Measurements from ENCODE around the gene LGALS4.
"Not testable (repeated sequence)": the region's sequence is repeated elsewhere in the genome, so short reads cannot be mapped to it uniquely, and the experiment has no call there.

Gene LGALS4

GRCh38 chr19:38770228-38770948 is 42.4 kb downstream of the LGALS4 start:
- DNase-seq = not testable (repeated sequence)

DNA sequence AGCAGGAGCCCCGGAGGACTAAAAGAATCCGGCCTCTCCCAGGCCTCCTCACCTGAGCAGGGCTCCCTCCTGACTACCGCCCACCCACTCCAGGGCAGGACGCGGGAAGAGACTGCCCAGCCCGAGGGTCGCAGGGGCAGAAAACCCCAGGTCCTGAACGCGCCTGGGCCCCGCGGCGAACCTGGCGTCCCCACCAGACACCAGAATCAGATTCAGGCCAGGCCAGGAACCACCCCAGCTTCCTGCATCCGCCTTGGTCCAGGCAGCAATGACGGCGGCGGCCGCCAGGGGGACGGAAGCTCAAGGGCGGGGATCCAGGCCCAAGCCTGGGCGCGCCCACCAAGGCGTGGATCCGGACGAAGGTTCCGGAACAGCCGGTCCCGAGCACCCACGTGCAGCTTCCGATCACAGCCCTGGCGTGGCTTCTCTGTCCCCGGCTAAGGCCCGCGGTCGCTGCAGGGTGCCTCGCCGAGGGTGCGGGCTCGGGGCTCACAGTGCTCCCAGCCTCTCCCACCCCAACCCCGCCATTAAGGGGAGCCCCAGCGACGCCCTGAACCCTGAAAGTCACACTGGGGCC is 43.0 kb downstream of the LGALS4 start:
- peak; percentile 74 for DNase-seq

DNA sequence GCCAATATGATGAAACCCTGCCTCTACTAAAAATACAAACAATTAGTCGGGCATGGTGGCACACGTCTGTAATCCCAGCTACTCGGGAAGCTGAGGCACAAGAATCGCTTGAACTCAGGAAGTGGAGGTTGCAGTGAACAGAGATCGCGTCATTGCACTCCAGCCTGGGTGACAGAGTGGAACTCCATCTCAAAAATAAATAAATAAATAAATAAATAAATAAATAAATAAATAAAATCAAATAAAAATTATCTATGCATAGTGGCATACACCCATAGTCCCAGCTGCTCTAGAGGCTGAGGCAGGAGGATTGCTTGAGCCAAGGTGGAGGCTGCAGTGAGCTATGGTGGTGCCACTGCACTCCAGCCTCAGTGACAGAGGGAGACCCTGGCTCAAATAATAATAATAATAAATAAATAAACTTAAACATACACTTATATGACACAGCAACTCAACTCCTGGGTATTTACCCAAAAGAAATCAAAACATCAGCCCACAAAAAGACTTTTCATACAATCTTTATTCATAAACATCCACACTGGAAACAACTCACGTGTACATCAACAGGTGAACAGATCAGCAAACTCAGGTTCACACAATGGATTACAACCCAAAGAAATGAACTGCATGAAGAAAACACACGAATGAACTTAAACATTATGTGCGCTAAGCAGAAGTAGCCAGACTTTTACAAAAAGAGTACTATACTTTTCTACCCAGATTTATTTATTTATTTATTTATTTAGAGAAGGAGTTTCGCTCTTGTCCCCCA is 46.3 kb downstream of the LGALS4 start:
- DNase-seq = no peak

DNA sequence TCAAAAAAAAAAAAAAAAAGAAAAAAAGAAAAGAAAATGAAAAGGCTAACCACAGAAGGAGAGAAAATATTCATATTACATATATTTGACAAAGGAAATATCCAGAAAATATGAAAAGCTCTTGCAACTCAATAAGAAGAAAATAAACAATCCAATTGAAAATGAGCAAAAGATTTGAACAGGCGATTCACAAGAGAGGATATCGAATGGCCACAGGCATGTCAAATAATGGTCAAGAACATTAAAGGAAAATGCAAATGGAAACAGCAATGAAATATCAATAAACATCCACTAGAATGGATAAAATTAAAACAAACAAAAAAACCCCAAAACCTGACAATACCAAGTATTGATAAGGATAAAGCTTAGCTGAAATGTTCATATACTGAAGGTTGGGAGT is 47.5 kb downstream of the LGALS4 start:
- DNase-seq = no peak

DNA sequence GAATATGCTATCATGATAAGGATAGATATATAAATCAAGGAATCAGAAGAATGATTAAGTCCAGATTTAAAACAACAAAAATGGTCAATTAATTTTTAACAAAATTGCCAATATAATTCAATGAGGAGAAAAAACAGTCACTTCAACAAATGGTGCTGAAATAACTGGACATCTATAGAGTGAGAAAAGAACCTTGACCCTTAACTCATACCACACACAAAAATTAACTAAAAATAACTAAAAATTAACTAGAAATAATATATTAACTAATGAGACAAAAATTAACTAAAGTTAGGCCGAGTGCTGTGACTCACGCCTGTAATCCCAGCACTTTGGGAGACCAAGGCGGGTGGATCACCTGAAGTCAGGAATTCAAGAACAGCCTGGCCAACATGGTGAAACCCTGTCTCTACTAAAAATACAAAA is 48.9 kb downstream of the LGALS4 start:
- DNase-seq = no peak

DNA sequence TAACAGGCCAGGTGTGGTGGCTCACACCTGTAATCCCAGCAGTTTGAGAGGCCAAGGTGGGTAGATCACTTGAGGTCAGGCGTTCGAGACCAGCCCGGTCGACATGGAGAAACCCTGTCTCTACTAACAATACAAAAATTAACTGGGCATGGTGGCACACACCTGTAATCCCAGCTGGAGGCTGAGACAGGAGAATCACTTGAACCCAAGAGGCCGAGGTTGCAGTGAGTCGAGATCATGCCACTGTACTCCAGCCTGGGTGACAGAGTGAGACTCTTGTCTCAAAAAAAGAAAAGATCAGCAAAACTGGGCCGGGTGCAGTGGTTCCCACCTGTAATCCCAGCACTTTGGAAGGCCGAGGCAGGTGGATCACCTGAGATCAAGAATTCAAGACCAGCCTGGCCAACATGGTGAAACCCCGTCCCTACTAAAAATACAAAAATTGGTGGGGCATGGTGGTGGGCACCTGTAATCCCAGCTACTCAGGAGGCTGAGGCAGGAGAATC is 50.8 kb downstream of the LGALS4 start:
- DNase-seq = not testable (repeated sequence)

GRCh38 chr19:38760805-38761517 is 51.8 kb downstream of the LGALS4 start:
- DNase-seq = not testable (repeated sequence)

DNA sequence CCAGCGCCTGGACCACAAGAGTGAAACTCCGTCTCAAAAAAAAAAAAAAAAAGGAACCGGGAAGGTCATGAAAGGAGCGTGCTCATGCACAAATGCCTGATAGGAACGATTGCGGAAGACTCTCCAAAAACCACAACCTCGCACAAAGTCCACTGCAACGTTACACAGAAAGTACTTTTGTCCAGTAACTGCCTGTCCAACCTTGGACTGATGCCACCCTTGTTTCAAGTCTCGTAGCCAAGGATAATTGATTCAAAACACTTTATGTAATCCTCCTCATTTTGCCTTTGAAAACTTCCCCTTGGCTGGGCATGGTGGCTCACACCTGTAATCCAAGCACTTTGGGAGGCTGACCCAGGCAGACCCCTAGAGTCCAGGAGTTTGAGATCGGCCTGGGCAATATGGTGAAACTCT is 53.1 kb downstream of the LGALS4 start:
- no peak for DNase-seq

DNA sequence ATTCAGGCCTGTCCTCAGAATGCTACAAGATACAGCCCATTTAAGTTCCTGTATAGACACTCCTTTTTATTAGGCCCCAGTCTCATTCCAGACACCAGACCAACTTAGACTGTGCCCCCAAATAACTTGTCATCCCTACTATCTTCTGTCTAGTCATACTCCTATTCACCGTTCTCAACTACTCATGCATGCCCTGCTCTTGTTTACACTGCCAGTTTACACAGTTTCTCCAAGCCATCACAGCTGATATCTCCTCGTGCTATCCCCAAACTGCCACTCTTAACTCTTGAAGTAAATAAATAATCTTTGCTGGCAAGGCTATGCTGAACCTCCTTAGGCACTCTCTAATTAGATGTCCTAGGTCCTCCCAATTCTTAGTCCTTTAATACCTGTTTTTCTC is 58.5 kb downstream of the LGALS4 start:
- not testable (repeated sequence) for DNase-seq

DNA sequence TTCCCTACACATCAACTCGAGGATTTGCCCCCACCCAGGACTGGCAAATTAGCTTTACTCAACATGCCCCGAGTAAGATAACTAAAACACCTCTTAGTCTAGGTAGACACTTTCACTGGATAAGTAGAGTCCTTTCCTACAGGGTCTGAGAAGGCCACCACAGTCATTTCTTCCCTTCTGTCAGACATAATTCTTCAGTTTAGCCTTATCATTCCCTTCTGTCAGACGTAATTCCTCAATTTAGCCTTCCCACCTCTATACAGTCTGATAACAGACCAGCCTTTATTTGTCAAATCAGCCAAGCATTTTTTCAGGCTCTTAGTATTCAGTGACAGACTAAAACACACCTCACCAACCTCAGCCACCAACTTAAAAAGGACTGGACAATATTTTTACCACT is 59.0 kb downstream of the LGALS4 start:
- not testable (repeated sequence) for DNase-seq

All from fibroblast of skin of scalp (primary cell).